ENCODE data around the gene JAZF1.

The JAZF1 gene

DNA sequence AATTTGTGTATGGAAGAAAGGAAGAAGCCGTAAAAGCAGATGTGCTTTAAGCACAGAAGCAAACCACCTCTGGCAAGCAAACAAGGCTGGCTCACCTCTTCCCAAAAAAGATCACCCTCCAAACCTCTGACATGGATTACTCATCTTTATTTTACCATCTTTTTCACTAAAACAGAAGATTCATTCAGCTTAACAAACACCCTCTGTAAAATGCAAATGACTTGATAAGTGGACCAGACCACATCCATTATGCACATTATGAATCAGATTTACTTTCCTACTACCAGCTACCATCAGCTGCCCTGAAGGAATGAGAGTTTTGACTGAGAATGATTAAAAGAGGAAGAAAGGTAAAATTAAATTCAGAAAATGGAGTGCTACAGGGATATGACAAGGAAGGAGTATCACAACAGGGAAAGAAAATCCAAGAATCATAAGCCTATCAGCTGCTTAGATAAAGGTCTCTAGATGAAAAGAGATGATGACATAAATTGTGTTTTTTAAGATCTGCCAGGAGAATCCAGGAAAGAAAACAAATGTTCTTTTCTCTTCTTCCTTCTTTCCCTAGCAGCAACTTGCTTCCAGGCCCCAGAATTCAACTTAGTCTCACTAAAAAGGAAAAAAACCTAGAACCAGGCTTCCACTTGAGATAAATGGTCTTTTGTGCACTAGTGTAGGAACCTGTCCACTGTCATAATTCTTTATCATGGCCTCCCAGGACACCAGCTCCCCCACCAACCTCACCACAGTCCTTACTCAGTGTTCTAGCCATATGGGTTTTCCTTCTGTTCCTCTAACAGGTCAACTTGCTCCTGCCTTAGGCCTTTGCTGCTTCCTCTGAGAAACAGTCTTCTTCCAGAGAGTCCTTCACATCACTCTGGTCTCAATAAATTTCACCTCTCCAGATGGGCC lies 47.4 kb downstream of the JAZF1 start:
- no peak for DNase-seq

DNA sequence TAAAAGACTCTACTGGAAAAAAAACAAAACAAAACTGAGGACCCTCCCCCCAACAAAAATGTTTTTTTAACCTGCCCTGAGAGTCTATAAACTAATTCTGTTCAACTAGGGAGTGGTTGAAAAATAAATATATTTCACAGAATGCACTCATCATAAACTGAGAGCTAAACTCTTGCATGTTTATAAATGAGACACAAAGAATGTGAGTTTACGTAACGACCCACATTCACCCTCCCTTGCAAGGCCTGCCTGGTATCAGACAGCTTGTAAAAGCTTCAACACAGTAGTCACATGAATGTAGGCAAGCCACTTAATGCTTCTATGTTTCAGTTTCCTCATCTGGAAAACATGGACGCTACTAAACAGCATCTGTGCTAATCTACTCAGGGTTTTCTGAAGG lies 50.3 kb downstream of the JAZF1 start:
- no peak for DNase-seq

DNA sequence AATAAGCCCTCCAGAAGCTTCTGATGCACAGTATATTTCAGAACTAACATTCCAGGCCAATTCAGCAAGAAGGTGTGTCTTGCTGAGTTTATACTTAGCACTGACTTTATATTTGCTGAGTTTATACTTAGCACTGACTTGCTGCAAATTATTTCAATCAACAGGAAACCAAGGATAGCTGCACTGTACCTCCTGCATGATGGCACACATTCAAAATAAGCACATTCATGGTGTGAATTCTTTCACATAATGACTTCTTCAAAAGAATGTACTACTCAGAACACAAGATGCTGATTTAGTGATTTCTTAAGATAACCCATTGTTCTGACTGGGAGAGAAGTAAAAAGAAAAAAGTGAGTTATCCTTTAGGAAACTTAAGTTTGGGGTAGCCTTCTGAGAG lies 52.0 kb downstream of the JAZF1 start:
- DNase-seq: no peak

DNA sequence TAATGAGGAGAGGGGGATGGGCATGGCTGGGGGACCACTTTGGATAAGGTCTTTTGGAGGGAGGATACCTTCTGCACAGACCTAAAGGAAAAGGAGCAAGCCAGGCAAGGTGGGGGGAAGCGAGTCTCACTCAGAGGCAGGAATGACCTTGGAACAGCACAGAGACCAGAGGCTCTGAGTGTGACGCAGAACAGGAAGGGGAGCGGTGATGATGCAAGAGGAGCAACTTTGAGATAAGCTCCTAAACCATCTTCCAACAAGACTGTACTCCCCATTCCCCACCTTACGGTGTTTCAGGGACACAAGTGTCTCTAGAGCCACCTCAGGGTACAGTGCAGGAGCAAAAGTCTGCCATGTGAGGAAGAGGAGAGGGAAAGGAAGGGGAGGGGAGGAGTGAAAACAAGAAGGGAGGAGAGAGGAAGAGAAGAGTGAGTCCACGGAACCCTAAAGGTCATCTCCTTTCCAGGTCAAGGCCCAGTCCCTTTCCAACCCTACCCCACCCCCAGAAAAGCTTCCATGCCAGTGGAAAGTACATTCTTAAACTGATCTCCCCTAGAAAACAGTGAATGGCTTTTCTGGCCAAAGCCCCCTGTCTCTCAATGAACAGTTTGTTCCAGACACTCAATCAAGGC lies 54.1 kb downstream of the JAZF1 start:
- DNase-seq: no peak

DNA sequence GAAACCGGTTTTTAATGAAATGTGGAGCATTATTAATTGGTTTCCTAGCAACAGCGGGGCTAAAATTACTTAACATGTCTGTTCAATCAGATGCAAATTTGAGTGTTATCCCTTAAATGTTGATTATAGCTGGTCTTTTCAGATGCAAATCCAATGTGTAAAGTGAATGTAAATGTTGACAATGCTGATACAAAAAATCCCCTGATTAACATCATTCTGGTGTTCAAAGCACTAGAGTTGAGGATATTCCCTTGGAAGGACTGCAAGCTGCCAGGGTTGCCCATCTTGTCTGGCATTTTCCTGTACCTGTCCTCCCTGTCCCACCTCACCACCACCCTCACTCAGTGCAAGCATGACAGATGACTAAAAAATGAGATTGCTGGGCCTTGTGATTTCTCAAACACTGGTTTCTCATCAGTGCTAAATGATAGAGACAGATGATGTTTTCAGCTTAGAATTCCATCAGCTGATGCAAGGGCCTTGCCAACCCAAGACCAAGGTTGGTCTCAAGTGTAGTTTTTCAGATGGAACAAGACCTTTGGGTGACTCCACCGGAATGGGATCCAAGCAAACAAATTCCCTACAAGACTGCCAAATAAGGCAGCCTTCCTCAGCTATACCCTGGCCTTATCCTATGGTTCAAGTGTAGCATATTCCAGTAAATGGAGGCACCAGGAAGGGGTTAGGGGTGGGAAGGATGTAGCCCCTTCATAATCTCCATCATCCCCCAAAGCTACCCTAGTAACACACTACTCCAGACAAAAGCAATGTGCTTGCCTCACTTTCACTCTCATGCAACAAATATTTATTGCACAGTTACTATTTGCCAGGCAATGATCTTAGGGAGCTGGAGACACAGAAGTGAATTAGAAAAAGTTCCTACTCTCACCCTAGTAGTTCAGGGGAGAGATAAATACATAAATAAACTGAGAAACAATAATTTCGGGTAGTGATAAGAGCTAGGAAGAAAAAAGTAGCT lies 54.9 kb downstream of the JAZF1 start:
- DNase-seq: no peak

DNA sequence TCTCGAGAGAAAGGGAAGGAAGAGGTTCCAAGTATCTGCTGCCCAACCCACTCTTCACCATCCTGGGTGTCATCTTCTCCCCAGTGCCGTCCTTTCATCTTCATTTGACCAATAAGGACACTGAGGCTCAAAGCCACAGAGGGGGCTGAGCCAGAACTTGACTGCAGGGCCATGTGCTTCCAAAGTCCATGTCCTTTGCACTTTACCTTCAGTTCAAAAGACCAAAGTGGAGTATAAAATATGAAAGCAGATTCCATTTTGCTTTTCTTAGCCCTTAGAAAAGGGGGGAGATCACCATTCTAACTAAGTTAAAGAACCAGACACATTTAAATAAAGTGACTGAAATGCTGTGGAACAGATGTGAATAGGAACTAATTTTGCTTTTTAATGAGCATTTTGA lies 56.2 kb downstream of the JAZF1 start:
- DNase-seq: no peak

DNA sequence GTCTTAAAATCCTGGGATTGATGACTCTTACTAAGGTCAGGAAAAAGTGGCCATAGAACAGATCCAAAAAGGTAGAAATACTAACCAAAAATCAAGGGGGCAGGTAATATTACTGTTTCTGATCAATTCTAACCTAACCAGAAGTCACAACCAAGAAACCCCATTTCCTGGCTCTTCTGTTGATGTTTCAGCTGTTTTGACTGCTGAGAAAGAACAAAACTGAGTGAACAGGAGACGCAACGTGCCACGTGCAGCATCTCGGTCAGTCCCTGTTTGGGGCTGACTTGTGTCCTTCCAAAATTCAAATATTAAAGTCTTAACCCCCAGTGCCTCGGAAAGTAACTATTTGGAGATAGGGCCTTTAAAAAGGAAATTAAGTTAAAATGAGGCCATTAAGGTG lies 56.8 kb downstream of the JAZF1 start:
- no peak for DNase-seq

DNA sequence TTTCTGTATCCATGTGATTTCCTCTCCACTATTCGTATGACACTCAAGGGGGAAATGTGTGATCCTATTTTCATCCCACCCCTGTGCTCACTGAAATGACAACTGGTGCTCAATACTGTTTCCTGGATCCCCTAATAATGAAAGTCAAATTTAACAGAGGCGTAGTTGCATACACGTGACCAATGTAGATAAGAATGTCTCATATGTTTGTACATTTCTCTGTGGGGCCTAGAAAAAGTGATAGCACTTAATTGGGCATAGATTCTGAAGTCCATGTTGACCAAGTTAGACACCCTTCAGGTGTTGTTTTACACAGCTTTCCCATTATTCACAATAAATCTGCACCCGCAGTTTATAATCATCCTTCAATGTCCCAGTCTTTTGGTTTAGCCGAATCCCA lies 59.1 kb downstream of the JAZF1 start:
- DNase-seq: no peak

DNA sequence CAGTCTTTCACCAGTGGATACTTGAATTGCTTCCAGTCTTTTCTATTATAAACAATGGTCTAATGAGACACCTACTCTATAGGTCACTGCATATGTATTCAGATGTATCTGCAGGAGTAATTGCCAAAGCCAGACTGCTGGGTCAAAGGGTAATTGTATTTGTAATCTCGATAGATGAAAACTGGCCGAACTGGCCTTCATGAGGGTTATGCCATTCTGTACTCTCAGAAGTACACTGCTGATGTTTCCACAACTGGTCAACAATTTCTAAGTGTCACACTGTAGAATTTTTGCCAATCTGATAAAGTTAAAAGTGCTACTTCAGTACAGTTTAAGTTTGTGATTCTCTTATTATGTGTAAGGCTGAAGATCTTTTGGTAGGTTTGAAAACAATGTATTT lies 64.6 kb downstream of the JAZF1 start:
- no peak for DNase-seq

DNA sequence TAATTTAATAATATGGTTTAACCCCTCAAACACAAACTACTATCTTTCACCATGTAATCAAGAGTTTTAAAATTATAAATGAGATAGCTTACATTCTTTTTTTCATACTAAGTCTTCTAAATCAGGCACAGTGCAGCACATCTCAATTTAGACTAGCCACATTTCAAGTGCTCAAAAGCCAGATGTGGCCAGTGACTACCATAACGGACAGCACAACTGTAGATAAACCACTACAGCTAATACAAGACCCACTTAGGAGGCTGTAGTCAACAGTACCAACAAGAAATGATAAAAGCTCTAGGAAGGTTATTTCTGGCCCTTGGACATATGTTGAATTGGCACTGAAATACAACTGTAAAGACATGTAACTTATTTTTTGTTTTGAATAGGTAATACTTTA lies 65.3 kb downstream of the JAZF1 start:
- no peak for DNase-seq

DNA sequence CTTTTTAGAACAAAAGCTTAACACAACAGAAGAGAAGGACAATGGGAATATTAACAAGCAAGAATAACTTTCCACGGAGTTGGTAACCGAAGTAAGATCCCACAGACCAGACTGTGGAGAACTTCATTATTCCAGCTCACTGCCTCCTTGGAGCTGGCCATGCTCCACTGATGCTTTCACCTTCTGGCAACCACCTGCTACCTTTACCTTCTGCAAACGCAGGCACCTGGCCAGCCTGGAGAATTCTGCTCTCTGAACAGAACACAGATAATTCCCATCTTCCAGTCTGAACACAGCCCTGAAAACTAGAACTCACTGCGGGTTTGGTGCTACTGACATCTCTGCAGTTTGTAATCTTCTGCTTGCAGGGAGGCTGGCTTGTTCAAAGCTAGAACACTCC lies 66.5 kb downstream of the JAZF1 start:
- DNase-seq: no peak

DNA sequence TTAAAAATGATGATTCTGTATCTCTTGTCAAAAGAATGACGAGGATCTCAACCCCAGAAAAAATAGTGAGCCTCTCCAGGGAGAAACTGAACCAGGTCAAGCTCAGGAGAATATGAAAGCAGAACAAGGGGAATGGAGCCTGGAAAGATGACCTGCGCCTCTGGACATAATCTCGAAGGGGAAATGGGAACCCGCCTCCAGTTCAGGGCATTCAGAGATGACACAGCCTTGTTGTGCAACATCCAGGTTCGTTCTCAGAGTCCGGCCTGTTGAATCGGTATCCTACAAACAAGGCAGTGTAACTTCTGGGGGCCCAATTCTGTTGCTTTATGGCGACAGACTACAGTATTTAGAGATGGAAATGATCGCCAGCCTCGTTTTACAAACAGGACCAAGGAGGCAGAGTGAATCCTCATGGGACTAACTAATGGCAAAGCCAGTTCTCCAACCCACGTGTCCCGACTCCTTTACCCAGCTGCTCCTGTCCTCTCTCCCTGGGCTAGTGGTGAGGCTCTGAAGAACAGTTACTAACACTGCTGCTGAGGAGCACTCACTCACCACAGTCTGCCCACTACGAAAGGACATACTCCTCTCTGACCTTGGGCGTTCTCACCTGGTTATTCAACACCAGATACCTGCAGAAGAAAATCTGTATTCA lies 67.6 kb downstream of the JAZF1 start:
- no peak for DNase-seq

DNA sequence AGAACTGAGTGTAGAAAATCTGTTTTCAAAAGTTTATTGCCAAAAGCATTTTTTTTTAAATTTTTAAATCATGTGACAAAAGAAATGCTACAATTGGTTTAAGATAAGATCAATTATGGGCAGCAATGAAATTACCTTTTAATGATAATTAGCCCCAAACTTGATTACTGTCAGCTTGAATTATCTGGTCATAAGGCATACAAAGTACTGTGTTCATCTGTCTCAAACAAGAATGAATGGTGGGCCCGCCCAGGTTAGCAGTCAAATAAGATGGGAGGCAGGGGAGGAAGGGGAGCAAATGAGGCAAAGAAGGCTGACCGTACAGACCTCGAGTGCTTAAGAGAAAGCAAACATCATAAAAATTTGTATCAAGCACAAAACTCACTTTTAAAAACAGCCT lies 68.1 kb downstream of the JAZF1 start:
- DNase-seq: no peak

DNA sequence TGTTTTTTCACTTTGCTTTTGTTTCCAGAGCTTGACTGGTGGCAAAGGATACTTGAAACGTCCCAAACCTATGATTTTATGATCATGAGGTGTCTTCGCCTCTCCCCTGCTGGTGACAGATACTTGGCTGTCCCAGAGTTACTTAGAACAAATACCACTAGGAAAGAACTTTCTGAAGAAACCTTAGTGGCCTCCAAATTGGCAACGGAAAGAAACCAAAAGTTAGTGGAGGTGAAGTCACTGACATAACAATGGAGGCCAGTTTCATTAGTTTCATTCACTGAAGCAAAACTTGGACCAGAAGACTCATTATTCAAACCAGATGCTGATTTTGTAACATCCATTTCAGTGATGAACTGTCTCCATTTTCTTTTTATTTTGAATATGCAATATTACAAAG lies 68.6 kb downstream of the JAZF1 start:
- DNase-seq: no peak

DNA sequence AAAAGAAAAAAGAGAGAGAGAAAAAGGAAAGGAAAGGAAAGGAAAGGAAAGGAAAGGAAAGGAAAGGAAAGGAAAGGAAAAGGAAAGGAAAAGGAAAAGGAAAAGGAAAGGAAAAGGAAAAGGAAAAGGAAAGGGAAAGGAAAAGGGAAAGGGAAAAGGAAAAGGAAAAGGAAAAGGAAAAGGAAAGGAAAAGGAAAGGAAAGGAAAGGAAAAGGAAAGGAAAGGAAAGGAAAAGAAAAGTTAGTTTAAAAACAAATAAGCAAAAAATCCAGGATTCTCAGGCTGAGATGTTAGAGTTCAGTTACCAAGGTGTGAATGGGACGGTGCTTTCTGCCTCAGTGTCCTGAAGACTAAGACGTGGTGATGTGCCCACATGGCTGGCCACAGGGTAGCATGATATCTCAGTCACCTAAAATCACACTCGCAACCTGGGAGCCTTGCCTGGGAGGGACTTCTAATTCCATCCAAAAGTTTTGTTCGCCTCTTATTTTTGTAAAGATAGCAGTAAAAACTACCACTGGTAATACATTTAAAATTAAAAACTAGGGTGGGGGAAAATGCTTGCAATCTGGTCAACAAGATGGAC lies 70.1 kb downstream of the JAZF1 start:
- no peak for DNase-seq

DNA sequence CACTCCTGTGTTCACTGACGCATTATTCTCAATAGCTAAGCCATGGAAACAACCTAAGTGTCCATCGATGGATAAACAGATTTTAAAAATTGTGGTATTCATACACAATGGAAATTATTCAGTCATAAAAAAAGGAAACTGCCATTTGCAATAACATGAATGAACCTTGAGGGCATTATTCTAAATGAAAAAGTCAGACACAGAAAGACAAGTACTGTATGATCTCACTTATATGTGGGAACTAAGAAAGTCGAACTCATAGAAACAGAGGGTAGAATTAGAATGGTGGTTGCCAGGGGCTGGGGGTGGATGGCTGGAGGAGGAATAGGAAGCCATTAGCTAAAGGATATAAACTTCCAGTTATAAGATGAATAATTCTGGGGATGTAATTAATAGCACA lies 71.8 kb downstream of the JAZF1 start:
- DNase-seq: no peak

DNA sequence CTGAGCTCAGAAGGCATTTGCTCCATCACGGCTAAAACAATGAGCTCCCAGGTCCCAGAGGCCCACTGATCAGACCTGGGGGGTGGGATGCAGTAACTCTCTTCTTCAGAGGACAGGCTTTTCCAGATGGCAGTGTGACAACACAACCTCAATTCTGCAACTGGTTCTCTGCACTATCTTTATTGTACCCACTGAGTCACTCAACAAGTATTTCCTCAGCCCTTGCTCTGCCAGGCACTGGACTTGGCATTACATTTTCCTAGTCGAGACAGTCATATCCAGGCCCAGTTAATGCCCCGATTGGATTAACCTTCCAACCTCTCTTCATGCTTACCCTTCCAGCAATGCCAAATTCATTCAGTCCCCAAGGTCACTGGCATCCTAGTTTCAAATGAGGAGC lies 72.6 kb downstream of the JAZF1 start:
- no peak for DNase-seq

DNA sequence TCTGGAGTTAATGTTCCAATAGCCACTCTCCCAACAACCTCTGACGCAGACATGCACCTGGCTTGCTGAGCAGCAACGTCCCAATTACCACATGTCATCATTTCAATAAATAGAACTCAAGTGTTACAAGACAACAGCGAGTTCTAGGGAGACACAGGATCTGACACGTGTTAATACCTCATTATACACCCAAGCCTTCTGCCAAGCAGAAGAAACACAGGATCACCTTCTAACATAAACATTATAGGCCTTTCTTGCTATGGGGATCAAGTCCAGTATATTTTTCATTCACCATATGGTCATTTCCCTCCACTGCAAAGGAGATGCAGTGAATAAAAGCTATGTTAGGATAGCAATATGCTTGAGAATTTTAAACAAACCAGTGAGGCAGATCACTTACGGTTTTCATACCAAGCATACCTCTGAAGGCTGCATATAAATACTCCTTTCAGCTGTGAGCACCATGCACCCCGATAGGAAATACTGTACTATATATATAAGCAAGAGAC lies 74.2 kb downstream of the JAZF1 start:
- no peak for DNase-seq

DNA sequence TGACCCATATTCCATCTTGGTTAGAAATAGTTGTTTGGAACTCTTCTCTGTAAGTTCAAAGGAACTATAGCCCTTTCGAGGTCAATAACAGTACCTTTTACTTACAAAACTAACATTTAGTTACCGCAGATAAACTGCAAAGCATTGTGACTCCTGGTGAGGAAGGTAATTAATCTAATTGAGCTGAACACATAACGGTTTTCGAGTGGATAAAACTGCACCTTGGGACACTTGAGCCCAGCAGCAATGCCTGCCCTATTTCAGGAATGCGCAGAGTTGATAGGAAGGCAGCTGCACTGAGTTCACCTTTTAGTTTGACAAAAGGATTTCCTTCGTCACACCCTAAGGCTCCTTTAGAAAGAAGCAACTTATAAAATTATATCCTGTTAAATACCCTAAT lies 75.4 kb downstream of the JAZF1 start:
- no peak for DNase-seq

DNA sequence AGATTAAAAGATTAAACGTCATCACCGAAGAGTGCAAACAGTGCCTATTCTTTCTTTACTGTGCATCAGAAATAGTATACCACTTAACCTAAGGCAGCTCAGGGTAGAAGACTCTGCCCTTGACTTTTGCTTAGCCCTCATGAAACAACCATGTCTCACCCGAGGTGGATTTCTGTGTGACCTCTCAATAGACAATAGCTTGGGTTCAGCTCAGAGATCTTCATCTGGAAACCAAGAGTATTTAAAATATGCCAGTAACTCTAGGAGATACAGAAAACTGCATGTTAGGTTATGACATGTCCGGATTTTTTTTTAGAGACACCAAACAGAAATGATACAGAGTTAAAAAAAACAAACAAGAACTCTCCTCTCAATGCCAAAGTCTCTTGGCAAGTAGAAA lies 75.8 kb downstream of the JAZF1 start:
- no peak for DNase-seq

DNA sequence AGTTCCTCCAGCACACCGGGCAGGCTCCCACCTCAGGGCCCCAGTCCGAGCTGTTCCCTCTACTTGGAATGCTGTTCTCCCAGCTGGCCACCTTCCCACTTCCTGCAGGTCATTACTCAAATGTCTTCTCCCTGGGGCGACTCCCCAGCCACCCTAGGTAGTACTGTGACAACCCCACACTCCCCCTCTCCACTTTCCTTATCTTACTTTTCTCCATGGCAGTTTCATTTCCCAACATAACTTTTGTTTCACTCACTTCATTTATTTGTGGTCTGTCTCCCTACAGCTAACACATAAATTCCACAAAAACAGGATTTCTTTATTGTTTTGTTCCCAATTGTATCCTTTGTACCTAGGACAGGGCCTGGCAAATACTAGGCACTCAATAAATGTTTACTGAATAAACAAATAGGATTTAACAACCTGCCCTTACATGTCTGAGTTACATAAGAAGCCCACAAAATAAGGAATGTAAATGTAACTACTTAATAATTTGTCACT lies 76.5 kb downstream of the JAZF1 start:
- DNase-seq: no peak

DNA sequence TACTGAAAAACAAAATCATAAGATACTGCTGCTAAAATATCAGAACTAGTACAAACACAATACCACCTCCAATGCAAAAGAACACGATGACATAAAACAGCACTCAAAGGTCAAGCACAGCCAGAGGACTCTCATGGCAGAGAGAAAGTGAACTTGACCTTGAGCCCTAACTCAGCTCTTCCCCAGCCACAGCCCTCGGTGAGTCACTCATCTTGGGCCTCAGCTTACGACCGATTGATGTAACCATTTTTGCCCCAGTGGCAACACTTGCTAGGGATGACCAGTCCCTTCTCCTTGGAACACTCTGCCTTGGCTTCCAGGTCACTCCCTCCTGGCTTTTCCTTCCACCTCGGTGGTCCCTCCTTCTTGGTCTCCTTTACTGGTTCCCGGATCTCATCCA lies 77.8 kb downstream of the JAZF1 start:
- no peak for DNase-seq

Data from activated CD4-positive, alpha-beta T cell treated with anti-CD3 and anti-CD28 coated beads, Interleukin-2, amount 50 U/mL, for 4 hours (primary cell).